Smooth muscle cell (in vitro differentiated cells): ENCODE data around the gene ARL15. TPM values are rescaled to one million over a fixed set of nuclear protein-coding genes. Genes with fewer than 3 reads are reported as not detected.

Experiments used
- DNase-seq: peaks from one replicate; lab custom pipeline; 2025; ENCODE audit not compliant: unreplicated experiment; lab: John Stamatoyannopoulos, UW
- H2AFZ ChIP-seq: fragments of 200-600 bp; sonication (generic); 2 replicates; pipeline ENCODE4 v1.6.0; 2016; ENCODE audit warnings: antibody characterized with exemption, low read depth, mild to moderate bottlenecking
- H3F3A ChIP-seq: fragments of 200-600 bp; sonication (generic); 2 replicates; pipeline ENCODE4 v1.6.0; 2017; ENCODE audit warnings: antibody characterized with exemption, low read depth
- H3K27ac ChIP-seq: fragments of 200-600 bp; sonication (generic); 2 replicates; pipeline ENCODE4 v1.5.1; 2016; ENCODE audit warnings: low read depth, mild to moderate bottlenecking
- H3K27me3 ChIP-seq: fragments of 200-600 bp; sonication (generic); 2 replicates; pipeline ENCODE4 v1.6.1; 2016; ENCODE audit warnings: low read depth, mild to moderate bottlenecking
- H3K36me3 ChIP-seq: fragments of 200-600 bp; sonication (generic); 2 replicates; pipeline ENCODE4 v1.5.1; 2016; ENCODE audit warnings: low read depth
- H3K4me1 ChIP-seq: fragments of 200-600 bp; sonication (generic); 2 replicates; pipeline ENCODE4 v1.5.1; 2016; ENCODE audit warnings: low read depth
- H3K4me2 ChIP-seq: fragments of 200-600 bp; sonication (generic); 2 replicates; pipeline ENCODE4 v1.6.0; 2016; ENCODE audit warnings: mild to moderate bottlenecking
- H3K4me3 ChIP-seq: fragments of 200-600 bp; sonication (generic); 2 replicates; pipeline ENCODE4 v1.5.1; 2016; ENCODE audit warnings: mild to moderate bottlenecking
- H3K79me2 ChIP-seq: fragments of 200-600 bp; sonication (generic); 2 replicates; pipeline ENCODE4 v1.6.0; 2016; ENCODE audit warnings: low read depth, mild to moderate bottlenecking
- H3K9ac ChIP-seq: fragments of 200-600 bp; sonication (generic); 2 replicates; pipeline ENCODE4 v1.6.0; 2016; ENCODE audit warnings: low read depth
- H3K9me3 ChIP-seq: fragments of 200-600 bp; sonication (generic); replicated peaks from 2 replicates; pipeline ENCODE4 v1.5.1; 2016; ENCODE audit warnings: low read depth
- H4K20me1 ChIP-seq: fragments of 200-600 bp; sonication (generic); 2 replicates; pipeline ENCODE4 v1.6.0; 2016; ENCODE audit warnings: low read depth
- CTCF ChIP-seq: fragments of 200-600 bp; sonication (generic); IDR thresholded peaks from 2 replicates; pipeline ENCODE4 v1.5.1; 2017; ENCODE audit warnings: borderline replicate concordance, mild to moderate bottlenecking, antibody characterized with exemption; ENCODE audit not compliant: insufficient read depth, poor library complexity, severe bottlenecking
- WGBS: methylation state at CpG from one replicate; pipeline ENCODE4 v1.1.7; 2016; ENCODE audit warnings: low lambda C conversion rate; 5-methylcytosine and 5-hydroxymethylcytosine counted together
- polyA plus RNA-seq: library from polyadenylated mRNA; unstranded; fragments of >200 nt; fragmentation: Nextera tagmentation; extraction: Ambion mirVana; gene quantifications from 2 replicates; pipeline ENCODE4 v1.2.1, GENCODE V29; 2016
- total RNA-seq: library from RNA; depleted of rRNA; stranded (reverse); fragments of >200 nt; gene quantifications from 2 replicates; pipeline ENCODE4 v1.2.3, GENCODE V29; 2014

Gene ARL15
- total and polyA plus RNA-seq, 2 experiments from 2014 or later: 9.8 to 51.1 TPM

GRCh38 chr5:54093861-54094260 is 216.5 kb downstream of the ARL15 start:
- no peaks in the 10 kb centered on the region for H3F3A ChIP-seq
- H3K9me3 ChIP-seq: no peaks in the 10 kb centered on the region
- no peak overlapping the region for H3K27ac ChIP-seq
- no peaks in the 10 kb centered on the region for H3K36me3 ChIP-seq
- H2AFZ ChIP-seq: no peak overlapping the region
- no peak overlapping the region for H3K4me3 ChIP-seq
- H3K9ac ChIP-seq: no peak overlapping the region
- DNase-seq: no peak
- H3K27me3 ChIP-seq: no peaks in the 10 kb centered on the region
- 96% methylated on average over 2 of the region's 2 CpGs for WGBS
- H3K4me2 ChIP-seq: no peak overlapping the region
- no peaks in the 10 kb centered on the region for H4K20me1 ChIP-seq
- no peaks in the 10 kb centered on the region for H3K79me2 ChIP-seq
- peaks cover 19% of the 10 kb centered on the region for H3K4me1 ChIP-seq
- no peak for TF ChIP-seq CTCF

- Histone ChIP-seq H3F3A (no peaks in the 10 kb centered on the region), H3K9ac (no peak overlapping the region), H3K9me3 (no peaks in the 10 kb centered on the region), H4K20me1 (no peaks in the 10 kb centered on the region), H3K27ac (no peak overlapping the region), H3K36me3 (no peaks in the 10 kb centered on the region), H3K4me2 (no peak overlapping the region), H2AFZ (no peak overlapping the region), H3K79me2 (no peaks in the 10 kb centered on the region), H3K4me3 (no peak overlapping the region), H3K27me3 (no peaks in the 10 kb centered on the region), H3K4me1 (peaks cover 13% of the 10 kb centered on the region)
- no peak for TF ChIP-seq CTCF
- 63% methylated on average over 1 of the region's 1 CpG for WGBS
- no peak for DNase-seq
Measured at GRCh38 chr5:54093081-54093492, 217.3 kb downstream of the ARL15 start.

GRCh38 chr5:54091307-54092130 is 218.9 kb downstream of the ARL15 start:
- no peak for TF ChIP-seq CTCF
- H3K4me2 ChIP-seq: peak overlapping the region; percentile 65
- H3K79me2 ChIP-seq: no peaks in the 10 kb centered on the region
- H3K4me3 ChIP-seq: no peak overlapping the region
- H3K9ac ChIP-seq: no peak overlapping the region
- H3K4me1 ChIP-seq: peaks cover 5% of the 10 kb centered on the region
- 94% methylated on average over 9 of the region's 9 CpGs for WGBS
- no peaks in the 10 kb centered on the region for H3K9me3 ChIP-seq
- DNase-seq: no peak
- H3K36me3 ChIP-seq: no peaks in the 10 kb centered on the region
- H4K20me1 ChIP-seq: no peaks in the 10 kb centered on the region
- no peak overlapping the region for H2AFZ ChIP-seq
- H3F3A ChIP-seq: no peaks in the 10 kb centered on the region
- H3K27me3 ChIP-seq: no peaks in the 10 kb centered on the region
- no peak overlapping the region for H3K27ac ChIP-seq
